Middle frontal gyrus (tissue), 1 donor: ENCODE results near the gene DNAJC16.

Experiments
- DNase-seq: peaks from one replicate; pipeline ENCODE4 v3.0.0-alpha.2; 2015; ENCODE audit warnings: low spot score; ENCODE audit errors: extremely low spot score

DNAJC16 gene

DNA sequence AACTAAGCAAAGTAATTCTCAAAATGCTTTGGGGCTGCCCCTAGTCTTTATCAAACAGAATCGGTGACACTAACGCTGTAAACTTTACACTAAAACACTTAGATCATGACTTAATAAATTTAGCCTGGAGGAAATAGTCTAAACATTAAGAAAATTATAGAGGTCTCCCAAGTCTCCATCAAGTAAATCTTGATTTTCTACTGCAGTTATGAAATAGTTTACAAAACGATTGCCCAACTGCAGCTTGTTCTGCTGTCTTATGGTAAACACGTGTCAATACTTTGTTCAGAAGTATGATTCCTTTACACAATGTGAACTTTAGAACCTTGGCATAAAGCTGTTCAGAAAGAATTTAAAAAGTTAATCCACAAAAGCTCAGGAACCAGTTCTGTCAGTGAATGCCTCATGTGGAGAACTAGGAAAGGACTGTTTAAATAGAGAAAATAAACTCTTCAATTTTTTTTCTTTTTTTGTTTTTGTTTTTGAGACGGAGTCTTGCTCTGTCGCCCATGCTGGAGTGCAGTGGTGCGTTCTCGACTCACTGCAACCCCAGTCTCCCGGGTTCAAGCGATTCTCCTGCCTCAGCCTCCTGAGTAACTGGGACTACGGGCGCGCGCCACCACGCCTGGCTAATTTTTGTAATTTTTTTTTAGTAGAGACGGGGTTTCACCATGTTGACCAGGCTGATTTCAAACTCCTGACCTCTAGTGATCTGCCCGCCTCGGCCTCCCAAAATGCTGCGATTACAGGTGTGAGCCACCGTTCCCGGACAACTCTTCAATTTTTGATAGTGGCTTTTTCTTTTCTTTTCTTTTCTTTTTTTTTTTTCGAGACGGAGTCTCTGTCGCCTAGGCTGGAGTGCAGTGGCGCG, 92.2 kb downstream of the DNAJC16 start:
- DNase-seq = no peak

DNA sequence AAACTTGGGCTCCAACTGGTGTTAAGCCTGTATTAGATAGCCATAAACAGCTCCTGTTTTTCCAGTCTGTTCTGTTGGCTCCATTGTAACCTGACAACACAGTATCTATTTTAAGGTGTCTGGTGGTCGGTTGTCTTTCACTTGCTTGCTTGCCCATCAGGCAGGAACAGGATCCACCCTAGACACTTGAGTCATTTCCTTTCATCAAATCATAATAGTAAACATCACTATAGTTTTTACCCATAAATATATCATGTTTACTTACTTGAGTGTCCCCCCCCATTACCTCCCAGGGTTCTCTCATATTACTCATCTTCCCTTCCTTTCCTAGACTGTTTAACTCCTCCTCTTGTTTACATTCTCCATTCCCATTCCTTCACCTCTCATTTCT, 93.5 kb downstream of the DNAJC16 start:
- DNase-seq = no peak

DNA sequence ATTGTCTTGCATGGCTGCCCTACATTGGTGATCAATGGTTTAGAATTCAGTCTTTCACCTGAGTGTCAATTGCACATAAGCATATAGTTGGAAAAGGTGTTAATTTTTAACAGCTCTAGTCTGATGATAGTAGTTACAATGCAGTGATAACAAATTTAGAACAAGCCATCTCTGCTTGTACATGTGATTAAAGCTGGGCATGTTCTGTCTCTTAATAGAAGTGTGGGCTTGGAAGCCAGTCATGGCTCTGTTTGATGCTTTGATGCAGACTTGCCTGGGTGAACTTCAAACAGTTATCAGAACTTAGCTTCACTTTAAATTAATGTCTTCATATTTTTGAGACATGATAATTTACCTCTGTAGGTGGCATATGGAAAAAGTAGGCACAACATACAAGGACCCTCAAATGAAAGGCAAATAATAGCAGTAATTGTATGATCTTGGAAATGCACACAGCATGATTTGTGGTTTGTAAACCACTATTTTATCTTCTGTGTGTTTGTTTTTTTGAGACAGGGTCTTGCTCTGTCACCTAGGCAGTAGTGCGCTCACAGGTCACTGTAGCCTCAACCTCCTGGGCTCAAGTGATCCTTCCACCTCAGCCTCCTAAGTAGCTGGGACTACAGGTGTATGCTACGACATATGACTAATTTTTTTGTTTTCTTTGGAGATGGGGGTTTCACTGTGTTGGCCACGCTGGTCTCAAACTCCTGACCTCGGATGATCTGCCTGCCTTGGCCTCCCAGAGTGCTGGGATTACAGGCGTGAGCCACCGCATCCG, 94.4 kb downstream of the DNAJC16 start:
- DNase-seq = no peak

DNA sequence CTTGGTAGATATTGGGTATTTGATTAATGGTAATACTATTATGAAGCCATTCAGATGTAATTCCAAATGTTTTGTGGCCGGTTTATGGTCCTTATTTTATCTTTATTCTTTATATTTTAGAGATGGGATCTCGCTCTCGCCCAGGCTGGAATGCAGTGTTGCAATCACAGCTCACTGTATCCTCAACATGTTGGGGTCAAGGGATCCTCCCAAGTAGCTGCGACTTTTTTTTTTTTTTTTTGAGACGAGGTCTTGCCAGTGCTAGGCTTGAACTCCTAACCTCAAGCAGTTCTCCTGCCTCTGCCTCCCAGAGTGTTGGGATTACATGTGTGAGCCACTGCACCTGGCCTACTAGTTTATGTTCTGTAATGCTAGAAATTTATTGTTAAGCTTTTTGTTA, 95.3 kb downstream of the DNAJC16 start:
- no peak for DNase-seq

DNA sequence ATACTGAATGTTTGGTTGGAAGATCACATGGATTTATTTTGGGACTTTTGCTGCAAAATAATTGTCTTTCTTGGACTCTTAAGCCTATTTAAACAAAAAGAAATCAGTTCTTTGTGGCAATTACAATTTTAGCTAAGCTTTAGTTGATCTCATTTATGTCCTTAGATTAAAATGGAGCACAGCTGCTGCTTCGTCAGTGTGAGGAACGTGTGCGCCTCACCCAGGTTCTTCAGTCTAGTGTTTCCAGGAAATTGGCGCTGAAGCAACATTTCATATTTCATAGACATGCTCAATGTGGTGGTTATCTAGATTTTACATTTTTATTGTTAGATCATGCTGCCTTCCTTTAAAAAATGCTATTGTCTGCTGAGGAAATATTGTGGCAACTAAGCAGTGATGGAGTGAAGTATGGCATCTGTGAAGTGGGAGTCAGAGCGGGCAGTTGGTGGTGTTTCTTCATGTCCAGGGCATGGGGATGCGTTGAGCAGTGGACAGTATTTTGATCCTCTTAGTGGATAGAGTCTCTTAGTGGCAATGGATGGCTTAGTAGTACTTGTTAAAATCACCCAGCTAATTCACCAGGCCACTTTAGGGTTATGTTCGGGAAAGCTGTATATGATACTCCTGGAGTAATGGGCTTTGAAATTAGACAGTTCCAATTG, 96.2 kb downstream of the DNAJC16 start:
- no peak for DNase-seq

DNA sequence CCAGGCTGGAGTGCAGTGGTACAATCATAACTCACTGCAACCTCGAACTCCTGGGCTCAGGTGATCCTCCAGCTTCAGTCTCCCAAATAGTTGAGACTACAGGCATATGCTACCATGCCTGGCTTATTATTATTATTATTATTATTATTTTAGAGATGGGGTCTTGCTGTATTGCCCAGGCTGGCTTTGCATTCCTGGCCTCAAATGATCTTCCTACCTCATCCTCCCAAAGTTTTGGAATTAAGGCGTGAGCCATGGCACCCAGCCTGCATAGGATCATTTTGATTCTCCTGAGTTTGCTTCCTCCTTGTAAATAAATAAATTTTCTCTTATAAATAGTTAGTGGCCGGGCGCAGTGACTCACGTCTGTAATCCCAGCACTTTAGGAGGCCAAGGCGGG, 96.8 kb downstream of the DNAJC16 start:
- DNase-seq = no peak

DNA sequence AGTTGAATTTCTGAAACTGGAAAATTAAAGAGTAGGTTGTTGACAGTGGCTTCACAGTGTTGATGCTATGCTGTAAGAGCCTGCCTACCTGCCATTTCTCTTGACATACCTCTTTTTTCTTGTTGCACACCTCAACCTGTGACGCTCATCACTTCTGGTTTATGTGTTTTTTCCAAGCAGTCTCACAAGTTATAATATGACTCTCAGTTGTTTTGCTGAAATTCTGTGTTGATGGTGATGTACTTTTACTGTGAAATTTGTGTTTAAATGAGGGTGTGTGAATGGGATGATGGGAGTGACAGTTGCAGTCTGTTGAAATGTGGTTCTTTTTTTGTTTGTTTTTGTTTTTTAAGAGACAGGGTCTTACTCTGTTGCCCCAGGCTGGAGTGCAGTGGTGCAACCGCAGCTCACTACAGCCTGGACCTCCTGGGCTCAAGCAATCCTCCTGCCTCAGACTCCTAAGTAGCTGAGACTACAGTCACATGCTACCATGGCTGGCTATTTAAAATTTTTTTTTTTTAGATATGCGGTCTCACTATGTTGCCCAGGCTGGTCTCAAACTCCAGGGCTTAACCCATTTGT, 97.6 kb downstream of the DNAJC16 start:
- DNase-seq = no peak

DNA sequence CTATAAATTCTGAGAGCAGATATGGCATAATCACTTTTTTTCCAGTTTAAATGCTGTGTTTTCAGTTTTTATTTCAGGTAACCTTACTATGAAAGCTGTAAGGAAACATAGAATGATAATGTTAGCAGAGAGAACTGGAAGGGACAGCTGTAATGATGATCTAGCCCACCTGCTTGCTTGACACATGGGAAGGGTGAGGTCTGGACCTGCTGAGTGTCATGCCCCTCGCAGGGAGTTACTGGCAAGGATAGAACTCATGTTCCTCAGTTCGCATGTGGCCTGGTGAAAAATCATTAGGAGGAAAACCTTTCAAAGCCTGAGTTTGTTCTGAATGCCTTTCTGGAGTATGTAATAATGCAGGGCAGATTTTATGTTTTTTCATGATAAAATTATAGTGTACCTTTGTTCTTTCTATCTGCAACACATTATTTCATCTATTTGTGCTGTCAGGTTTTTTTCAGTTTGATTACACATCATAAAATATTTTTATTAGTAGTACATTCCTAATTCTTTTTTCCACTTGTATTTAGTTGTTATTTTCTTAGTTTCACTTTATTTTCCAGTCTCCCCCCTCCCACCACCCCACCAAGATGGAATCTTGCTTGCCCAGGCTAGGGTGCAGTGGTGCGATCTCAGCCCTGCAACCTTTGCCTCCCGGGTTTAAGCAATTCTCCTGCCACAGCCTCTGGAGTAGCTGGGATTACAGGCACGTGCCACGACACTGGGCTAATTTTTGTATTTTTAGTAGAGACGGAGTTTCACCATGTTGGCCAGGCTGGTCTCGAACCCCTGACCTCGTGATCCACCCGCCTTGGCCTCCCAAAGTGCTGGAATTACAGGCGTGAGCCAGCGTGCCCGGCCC, 98.6 kb downstream of the DNAJC16 start:
- no peak for DNase-seq
